GM12891 (cell line): Measurements from ENCODE around the gene SH2D7.

Experiments
- DNase-seq: peaks from one replicate; pipeline ENCODE4 v3.0.0; 2011; ENCODE audit warnings: low spot score; ENCODE audit not compliant: insufficient read length
- FAIRE-seq: peaks from 2 replicates; lab custom pipeline; 2011; peaks lifted over from hg19 to GRCh38; lab: Jason Lieb, UNC
- PAX5 ChIP-seq: IDR thresholded peaks from 2 replicates; pipeline ENCODE4 v1.6.1; 2011; ENCODE audit warnings: low read length, moderate library complexity, mild to moderate bottlenecking; ENCODE audit not compliant: insufficient read depth, severe bottlenecking
- POLR2A ChIP-seq: IDR thresholded peaks from 2 replicates; pipeline ENCODE4 v1.6.1; 2011; ENCODE audit warnings: low read depth, low read length, control low read depth
- POLR2AphosphoS5 ChIP-seq: IDR thresholded peaks from 2 replicates; pipeline ENCODE4 v1.6.1; 2011; ENCODE audit warnings: low read depth, low read length, control low read depth
- POU2F2 ChIP-seq: IDR thresholded peaks from 2 replicates; pipeline ENCODE4 v1.6.1; 2011; ENCODE audit warnings: low read depth, mild to moderate bottlenecking, control low read depth, low read length, moderate library complexity
- SPI1 ChIP-seq: IDR thresholded peaks from 2 replicates; pipeline ENCODE4 v1.6.1; 2011; ENCODE audit warnings: low read depth, low read length, control low read depth
- TAF1 ChIP-seq: IDR thresholded peaks from 2 replicates; pipeline ENCODE4 v1.6.1; 2011; ENCODE audit warnings: low read depth, low read length, control low read depth

Gene SH2D7

DNA sequence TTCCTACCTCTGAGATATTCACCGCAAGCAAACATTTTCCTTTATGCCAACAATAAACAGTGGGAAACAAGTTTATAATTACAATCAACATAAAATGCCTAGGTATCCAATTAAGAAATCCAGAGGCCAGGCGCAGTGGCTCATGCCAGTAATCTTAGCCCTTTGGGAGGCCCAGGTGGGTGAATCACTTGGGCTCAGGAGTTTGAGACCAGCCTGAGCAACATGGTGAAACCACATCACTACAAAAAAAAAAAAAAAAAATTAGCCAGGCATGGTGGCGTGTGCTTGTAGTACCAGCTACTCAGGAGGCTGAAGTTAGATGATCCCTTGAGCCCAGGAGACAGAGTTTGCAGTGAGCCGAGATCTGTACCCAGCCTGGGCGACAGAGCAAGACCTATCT, 32.1 kb upstream of the SH2D7 start:
- no peak for TF ChIP-seq PAX5
- TF ChIP-seq POLR2A, result no peak
- TF ChIP-seq SPI1, result no peak
- TF ChIP-seq POLR2AphosphoS5, result no peak
- TF ChIP-seq TAF1, result no peak
- TF ChIP-seq POU2F2, result no peak
- DNase-seq (no peak), FAIRE-seq (no peak)

- TF ChIP-seq POLR2AphosphoS5 (no peak), POU2F2 (no peak), PAX5 (no peak)
- FAIRE-seq (peak; percentile 33), DNase-seq (no peak)
These were observed 30.4 kb upstream of the SH2D7 start for GRCh38 chr15:78061963-78062427.

DNA sequence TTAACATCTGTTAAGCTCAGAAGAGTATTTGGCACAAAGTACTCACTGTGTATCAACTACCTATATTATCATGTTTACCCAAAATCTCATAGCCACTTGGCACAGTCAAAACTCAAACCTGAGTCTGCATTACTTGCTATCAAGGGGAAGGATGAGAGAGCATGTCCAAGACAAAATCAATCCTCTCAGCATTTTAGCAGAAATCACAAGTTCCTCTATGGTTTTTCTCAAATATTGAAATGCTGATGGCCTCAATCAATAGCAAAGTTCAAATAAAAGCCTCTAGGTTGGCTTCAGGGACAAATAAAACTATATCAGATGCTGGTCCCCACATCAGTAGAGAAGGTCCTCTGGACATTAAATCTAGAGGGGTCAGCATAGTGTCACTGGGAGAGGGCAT, 29.1 kb upstream of the SH2D7 start:
- DNase-seq, result no peak
- FAIRE-seq, result no peak
- TF ChIP-seq TAF1 (no peak), POU2F2 (no peak), POLR2A (no peak), SPI1 (no peak)

- TF ChIP-seq SPI1, result no peak
- TF ChIP-seq PAX5, result no peak
- no peak for TF ChIP-seq POU2F2
- TF ChIP-seq POLR2A, result no peak
- TF ChIP-seq TAF1, result no peak
- no peak for TF ChIP-seq POLR2AphosphoS5
- no peak for DNase-seq
- FAIRE-seq, result no peak
These were observed 28.4 kb upstream of the SH2D7 start for GRCh38 chr15:78063970-78064385.

GRCh38 chr15:78064544-78064943, 27.8 kb upstream of the SH2D7 start:
- DNase-seq (no peak), FAIRE-seq (no peak)
- TF ChIP-seq TAF1 (no peak), POU2F2 (no peak), SPI1 (no peak), PAX5 (no peak), POLR2A (no peak), POLR2AphosphoS5 (no peak)

DNA sequence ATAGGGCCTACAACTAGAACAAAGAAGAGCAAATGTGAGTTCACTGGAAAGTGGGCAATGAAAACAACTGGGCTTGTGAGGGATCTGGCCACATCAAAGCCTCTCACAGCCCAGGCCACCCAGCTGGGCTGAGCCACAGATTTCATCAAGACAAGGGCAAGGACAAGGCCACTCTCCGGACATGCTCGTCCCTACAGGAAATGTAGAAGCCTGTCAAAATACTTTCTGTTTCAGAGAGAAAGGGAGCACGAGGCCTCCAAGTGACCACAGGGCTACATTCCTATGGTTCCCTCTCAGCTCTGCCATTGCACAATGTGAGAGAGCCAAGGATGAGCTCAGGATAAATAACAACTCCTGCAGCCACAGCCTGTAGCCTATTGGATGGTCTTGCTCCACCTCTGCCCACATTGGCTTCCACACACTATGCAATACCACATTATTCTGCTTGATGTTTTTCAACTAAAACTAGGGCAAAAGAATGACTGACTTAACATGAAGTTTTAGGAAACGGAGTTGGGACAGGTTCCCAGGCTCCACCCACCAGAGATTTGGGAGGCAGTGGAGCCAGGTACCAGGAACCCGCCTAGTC, 27.0 kb upstream of the SH2D7 start:
- TF ChIP-seq POLR2AphosphoS5 (no peak), PAX5 (no peak), TAF1 (no peak), POLR2A (no peak), SPI1 (no peak), POU2F2 (no peak)
- DNase-seq, result no peak
- peak; percentile 54 for FAIRE-seq

DNA sequence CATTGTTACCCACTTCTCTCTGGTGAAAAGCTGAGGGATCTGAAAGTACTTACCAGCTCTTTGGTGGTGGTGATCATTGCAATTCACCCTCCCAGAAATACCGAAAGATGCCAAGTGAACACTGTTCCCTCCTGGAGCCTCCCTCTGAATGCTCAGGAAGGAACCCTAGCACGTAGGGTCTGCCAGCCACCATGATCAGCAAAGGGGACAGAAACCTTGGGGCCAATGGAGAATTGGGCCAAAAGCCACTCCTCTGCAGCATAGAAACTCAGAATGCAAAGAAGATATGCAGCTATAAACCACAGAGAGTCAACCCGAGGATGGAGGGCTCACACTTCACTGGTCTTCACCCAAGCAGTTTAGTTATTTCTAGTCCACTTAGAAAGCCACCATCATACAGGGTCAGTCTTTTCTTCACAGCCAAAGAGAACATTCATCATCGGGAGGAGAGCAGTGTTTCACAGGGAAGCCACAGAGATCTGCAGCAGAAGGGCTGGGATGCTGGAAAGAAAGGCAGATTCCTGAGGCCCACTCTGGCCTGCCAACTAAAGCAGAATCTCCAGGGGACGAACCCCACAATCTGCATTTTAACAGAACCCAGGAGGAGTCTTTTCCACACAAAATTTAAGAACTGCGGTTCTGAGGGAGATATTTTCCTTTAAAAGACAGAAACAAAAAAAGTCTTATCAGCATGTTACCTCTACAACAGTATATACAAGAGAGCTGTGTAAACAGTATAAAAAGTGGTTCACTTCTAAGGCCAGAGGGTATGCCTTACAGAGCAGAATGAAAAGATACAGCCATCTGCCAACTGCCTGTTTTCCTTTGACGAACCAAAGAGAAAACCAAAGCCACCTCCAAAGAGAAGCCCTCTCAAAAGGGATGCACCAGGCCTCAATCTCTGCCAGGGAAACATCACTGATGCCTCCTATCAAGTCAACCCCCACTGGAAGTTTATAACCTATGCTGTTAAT, 26.1 kb upstream of the SH2D7 start:
- no peak for DNase-seq

GRCh38 chr15:78067328-78068228, 24.8 kb upstream of the SH2D7 start:
- DNase-seq (no peak), FAIRE-seq (no peak)
- TF ChIP-seq POU2F2 (no peak), PAX5 (no peak), SPI1 (no peak), TAF1 (no peak), POLR2A (no peak), POLR2AphosphoS5 (no peak)

More for the DNA sequence above, 26.1 kb upstream of the SH2D7 start:
- FAIRE-seq, result peak; percentile 93
- no peak for TF ChIP-seq PAX5
- TF ChIP-seq POU2F2, result peak; percentile 91
- peak; percentile 75 for TF ChIP-seq POLR2A
- peak; percentile 73 for TF ChIP-seq POLR2AphosphoS5
- TF ChIP-seq SPI1, result 0 out of 2 replicates have a peak, but pooled peaks have one; percentile 10

DNA sequence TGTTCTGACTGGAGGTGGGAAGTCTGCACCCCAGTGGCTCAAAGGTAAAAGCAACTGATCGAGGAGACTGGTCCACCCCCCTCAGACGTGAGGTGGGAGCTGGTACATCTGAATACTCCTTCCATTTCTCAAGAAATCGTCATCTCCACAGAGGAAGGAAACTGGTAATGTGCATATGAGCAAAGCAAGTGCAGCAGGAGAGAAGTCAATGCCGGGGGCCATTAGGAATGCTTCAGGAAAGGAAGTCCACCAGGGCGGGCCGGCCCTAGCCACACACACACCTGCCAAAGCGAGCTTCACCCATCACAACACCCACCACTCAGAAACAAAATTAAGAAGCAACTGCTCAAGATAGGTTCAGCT, 23.3 kb upstream of the SH2D7 start:
- FAIRE-seq, result no peak
- DNase-seq, result no peak
- TF ChIP-seq POLR2AphosphoS5 (no peak), PAX5 (no peak), POLR2A (no peak), SPI1 (no peak), POU2F2 (no peak), TAF1 (no peak)
